Measurements from ENCODE around the gene MUL1.
A peak's percentile ranks its signal among the peaks of the same experiment; 100 is the strongest.
"Not testable (repeated sequence)": the region's sequence is repeated elsewhere in the genome, so short reads cannot be mapped to it uniquely, and the experiment has no call there.

Gene MUL1

DNA sequence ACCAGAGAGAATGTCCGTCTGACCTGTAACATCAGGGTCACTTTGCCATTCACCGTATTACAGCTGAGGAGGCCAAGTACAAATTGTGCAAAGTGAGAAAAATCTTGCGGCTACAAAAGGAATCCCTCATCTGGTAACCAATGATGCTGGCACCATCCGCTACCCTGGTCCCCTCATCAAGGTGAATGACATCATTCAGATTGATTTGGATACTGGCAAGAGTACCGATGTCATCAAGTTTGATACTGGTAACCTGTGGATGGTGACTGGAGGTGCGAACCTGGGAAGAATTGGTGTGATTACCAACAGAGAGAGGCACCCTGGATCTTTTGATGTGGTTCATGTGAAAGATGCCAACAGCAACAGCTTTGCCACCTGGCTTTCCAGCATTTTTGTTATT is 18.3 kb upstream of the MUL1 start:
- no peaks in the 10 kb centered on the region for H3K79me2 ChIP-seq (ENCODE audit: insufficient read depth, low read length)
- no peak overlapping the region for H3K9ac ChIP-seq (ENCODE audit: low read length)
- no peak overlapping the region for H3K4me3 ChIP-seq (ENCODE audit: insufficient read depth, low read length, poor library complexity, severe bottlenecking)
- no peak overlapping the region for H3K27ac ChIP-seq (ENCODE audit: low read depth, low read length)
- no peak overlapping the region for H2AFZ ChIP-seq (ENCODE audit: low read depth, low read length, severe bottlenecking)
- no peaks in the 10 kb centered on the region for H3K9me3 ChIP-seq (ENCODE audit: insufficient read depth, low read length)
- no peak overlapping the region for H3K4me2 ChIP-seq (ENCODE audit: low read depth, low read length, poor library complexity, severe bottlenecking)
- no peaks in the 10 kb centered on the region for H3K36me3 ChIP-seq (ENCODE audit: low read length)
- H3K9me2 ChIP-seq (replicated peaks; ENCODE audit: insufficient read depth, low read length) = no peaks in the 10 kb centered on the region
- H4K20me1 ChIP-seq (ENCODE audit: low read depth, low read length) = no peaks in the 10 kb centered on the region
- TF ChIP-seq, protein P1, sequence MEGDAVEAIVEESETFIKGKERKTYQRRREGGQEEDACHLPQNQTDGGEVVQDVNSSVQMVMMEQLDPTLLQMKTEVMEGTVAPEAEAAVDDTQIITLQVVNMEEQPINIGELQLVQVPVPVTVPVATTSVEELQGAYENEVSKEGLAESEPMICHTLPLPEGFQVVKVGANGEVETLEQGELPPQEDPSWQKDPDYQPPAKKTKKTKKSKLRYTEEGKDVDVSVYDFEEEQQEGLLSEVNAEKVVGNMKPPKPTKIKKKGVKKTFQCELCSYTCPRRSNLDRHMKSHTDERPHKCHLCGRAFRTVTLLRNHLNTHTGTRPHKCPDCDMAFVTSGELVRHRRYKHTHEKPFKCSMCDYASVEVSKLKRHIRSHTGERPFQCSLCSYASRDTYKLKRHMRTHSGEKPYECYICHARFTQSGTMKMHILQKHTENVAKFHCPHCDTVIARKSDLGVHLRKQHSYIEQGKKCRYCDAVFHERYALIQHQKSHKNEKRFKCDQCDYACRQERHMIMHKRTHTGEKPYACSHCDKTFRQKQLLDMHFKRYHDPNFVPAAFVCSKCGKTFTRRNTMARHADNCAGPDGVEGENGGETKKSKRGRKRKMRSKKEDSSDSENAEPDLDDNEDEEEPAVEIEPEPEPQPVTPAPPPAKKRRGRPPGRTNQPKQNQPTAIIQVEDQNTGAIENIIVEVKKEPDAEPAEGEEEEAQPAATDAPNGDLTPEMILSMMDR (IDR thresholded peaks at IDR 0.05; ENCODE audit: insufficient read depth, low read length, poor library complexity, severe bottlenecking) = no peak
- no peak for TF ChIP-seq EZH2phosphoT487 (conservative IDR thresholded peaks at IDR 0.05; ENCODE audit: low read length)
- no peaks in the 10 kb centered on the region for H3F3A ChIP-seq (ENCODE audit: insufficient read depth)
- H3K27me3 ChIP-seq (ENCODE audit: low read length) = no peaks in the 10 kb centered on the region

DNA sequence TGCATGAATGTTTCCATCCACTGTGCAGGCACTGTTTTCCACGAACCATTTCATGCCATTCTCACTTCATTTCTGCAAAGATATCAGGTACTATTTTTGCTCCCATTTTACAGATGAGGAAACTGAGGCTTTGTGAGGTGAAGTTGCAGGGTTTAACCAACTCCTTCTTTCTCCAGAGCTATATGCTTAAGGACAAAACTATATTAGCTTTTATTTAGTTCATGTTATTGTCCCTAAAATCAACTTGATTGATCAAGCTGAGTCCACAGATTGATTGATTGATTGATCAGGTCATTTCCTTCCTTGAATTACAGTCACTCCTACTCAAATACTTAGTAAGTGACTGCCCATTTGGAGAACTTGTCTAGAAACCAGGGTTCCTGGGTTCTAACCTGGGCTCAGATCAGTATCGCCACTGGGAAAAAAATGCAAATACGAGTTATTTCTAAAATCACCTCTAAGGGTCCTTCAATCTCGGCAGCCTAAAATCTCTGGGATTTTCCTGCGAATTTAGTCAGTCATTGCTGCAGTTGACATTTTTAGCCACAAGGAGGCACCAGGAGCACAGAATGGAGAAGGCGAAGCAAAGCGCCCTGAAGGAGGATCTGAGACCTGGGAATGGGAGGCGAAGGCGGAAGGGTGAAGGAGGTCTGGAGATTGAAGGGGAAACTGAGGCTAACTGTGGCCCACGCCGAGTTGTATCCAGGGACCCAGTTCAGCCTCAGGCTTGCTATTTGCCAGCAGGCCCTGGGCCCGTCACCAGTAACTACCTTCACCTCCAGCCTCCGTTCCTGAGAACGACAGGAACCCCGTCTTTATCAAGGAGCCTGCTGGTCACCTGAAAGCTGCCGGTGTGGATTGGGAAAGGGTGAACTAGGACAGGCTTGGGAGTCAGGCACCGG is 14.3 kb upstream of the MUL1 start:
- no peak overlapping the region for H3K9ac ChIP-seq (ENCODE audit: low read length)
- H3K27me3 ChIP-seq (ENCODE audit: low read length) = no peaks in the 10 kb centered on the region
- no peaks in the 10 kb centered on the region for H3F3A ChIP-seq (ENCODE audit: insufficient read depth)
- no peaks in the 10 kb centered on the region for H3K9me3 ChIP-seq (ENCODE audit: insufficient read depth, low read length)
- no peak overlapping the region for H3K4me2 ChIP-seq (ENCODE audit: low read depth, low read length, poor library complexity, severe bottlenecking)
- H3K27ac ChIP-seq (ENCODE audit: low read depth, low read length) = no peak overlapping the region
- no peaks in the 10 kb centered on the region for H3K36me3 ChIP-seq (ENCODE audit: low read length)
- TF ChIP-seq, protein P1 (IDR thresholded peaks at IDR 0.05; ENCODE audit: insufficient read depth, low read length, poor library complexity, severe bottlenecking) = peak; percentile 86
- TF ChIP-seq EZH2phosphoT487 (conservative IDR thresholded peaks at IDR 0.05; ENCODE audit: low read length) = no peak
- H3K79me2 ChIP-seq (ENCODE audit: insufficient read depth, low read length) = no peaks in the 10 kb centered on the region
- H4K20me1 ChIP-seq (ENCODE audit: low read depth, low read length) = no peaks in the 10 kb centered on the region
- H3K4me3 ChIP-seq (ENCODE audit: insufficient read depth, low read length, poor library complexity, severe bottlenecking) = no peak overlapping the region
- H3K9me2 ChIP-seq (replicated peaks; ENCODE audit: insufficient read depth, low read length) = no peaks in the 10 kb centered on the region
- no peak overlapping the region for H2AFZ ChIP-seq (ENCODE audit: low read depth, low read length, severe bottlenecking)

DNA sequence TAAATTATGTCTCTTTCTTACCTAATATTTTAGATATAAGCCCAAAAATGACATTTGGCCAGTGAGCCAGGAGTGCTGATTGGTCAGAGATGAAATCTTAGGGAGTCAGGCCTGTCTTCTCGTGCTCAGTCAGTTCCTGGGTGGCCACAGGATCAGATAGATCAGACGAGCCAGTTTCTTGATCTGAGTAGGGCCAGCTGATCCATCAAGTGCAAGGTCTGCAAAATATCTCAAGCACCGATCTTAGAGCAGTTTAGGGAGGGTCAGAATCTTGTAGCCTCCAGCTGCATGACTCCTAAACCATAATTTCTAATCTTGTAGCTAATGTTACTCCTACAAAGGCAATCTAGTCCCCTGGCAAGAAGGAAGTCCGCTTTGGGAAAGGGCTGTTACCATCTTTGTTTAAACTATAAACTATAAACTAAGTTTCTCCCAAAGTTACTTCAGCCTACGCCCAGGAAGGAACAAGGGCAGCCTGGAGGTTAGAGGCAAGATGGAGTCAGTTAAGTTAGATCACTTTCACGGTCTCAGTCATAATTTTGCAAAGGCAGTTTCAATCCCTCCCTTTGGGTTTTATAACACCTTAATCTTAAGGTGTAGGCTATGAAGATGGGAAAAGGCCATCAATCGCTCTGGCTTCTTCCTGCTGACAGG is 11.8 kb upstream of the MUL1 start:
- not testable (repeated sequence) for H2AFZ ChIP-seq (ENCODE audit: low read depth, low read length, severe bottlenecking); H3K27ac ChIP-seq (ENCODE audit: low read depth, low read length); H3K9ac ChIP-seq (ENCODE audit: low read length)

More for the DNA sequence above, 11.8 kb upstream of the MUL1 start:
- not testable (repeated sequence) for H3K79me2 ChIP-seq (ENCODE audit: insufficient read depth, low read length); H3F3A ChIP-seq (ENCODE audit: insufficient read depth); H3K4me2 ChIP-seq (ENCODE audit: low read depth, low read length, poor library complexity, severe bottlenecking); H3K27me3 ChIP-seq (ENCODE audit: low read length); H3K36me3 ChIP-seq (ENCODE audit: low read length); H4K20me1 ChIP-seq (ENCODE audit: low read depth, low read length); H3K4me3 ChIP-seq (ENCODE audit: insufficient read depth, low read length, poor library complexity, severe bottlenecking); H3K9me3 ChIP-seq (ENCODE audit: insufficient read depth, low read length); H3K9me2 ChIP-seq (replicated peaks; ENCODE audit: insufficient read depth, low read length)
